HG02759 (cell line): ENCODE data around the gene ADARB2.
"Not testable (repeated sequence)": the region's sequence is repeated elsewhere in the genome, so short reads cannot be mapped to it uniquely, and the experiment has no call there.

ENCODE experiments used
- ATAC-seq: cut with Tn5 transposase; IDR thresholded peaks from one replicate; pipeline ENCODE4 v1.9.1; 2021; ENCODE audit warnings: mild to moderate bottlenecking, moderate library complexity; ENCODE audit not compliant: unreplicated experiment

The ADARB2 gene

GRCh38 chr10:1402816-1403507, 334.4 kb downstream of the ADARB2 start:
- no peak for ATAC-seq

GRCh38 chr10:1402016-1402770, 335.1 kb downstream of the ADARB2 start:
- ATAC-seq: no peak

- no peak for ATAC-seq
Measured at GRCh38 chr10:1401071-1401965, 336.0 kb downstream of the ADARB2 start.

GRCh38 chr10:1400101-1401070, 336.9 kb downstream of the ADARB2 start:
- ATAC-seq: no peak

- no peak for ATAC-seq
Measured at GRCh38 chr10:1399431-1400100, 337.8 kb downstream of the ADARB2 start.

GRCh38 chr10:1398626-1399410, 338.5 kb downstream of the ADARB2 start:
- ATAC-seq: no peak

- not testable (repeated sequence) for ATAC-seq
Measured at GRCh38 chr10:1398116-1398515, 339.2 kb downstream of the ADARB2 start.

- ATAC-seq: no peak
Measured at GRCh38 chr10:1396297-1396635, 341.1 kb downstream of the ADARB2 start.

- no peak for ATAC-seq
Measured at GRCh38 chr10:1395481-1396296, 341.6 kb downstream of the ADARB2 start.

GRCh38 chr10:1395025-1395480, 342.3 kb downstream of the ADARB2 start:
- no peak for ATAC-seq

- no peak for ATAC-seq
Measured at GRCh38 chr10:1394155-1394912, 343.0 kb downstream of the ADARB2 start.

- ATAC-seq: no peak
Measured at GRCh38 chr10:1393481-1393880, 343.8 kb downstream of the ADARB2 start.

GRCh38 chr10:1392127-1392526, 345.2 kb downstream of the ADARB2 start:
- no peak for ATAC-seq

- no peak for ATAC-seq
Measured at GRCh38 chr10:1390200-1390599, 347.1 kb downstream of the ADARB2 start.

- no peak for ATAC-seq
Measured at GRCh38 chr10:1384026-1384425, 353.3 kb downstream of the ADARB2 start.

GRCh38 chr10:1382711-1383110, 354.6 kb downstream of the ADARB2 start:
- ATAC-seq: no peak

GRCh38 chr10:1381339-1381738, 356.0 kb downstream of the ADARB2 start:
- no peak for ATAC-seq
